Ovary (tissue), 3 donors: Measurements from ENCODE around the gene CABCOCO1.

Source experiments
- EP300 ChIP-seq: sonication (generic); formaldehyde crosslinking; IDR thresholded peaks from one replicate; pipeline ENCODE4 v1.6.1; 2017; ENCODE audit warnings: antibody characterized with exemption
- POLR2A ChIP-seq: fragments of 450-650 bp; IDR thresholded peaks from one replicate; pipeline ENCODE4 v1.6.1; 2017; ENCODE audit warnings: antibody characterized with exemption, mild to moderate bottlenecking, moderate library complexity
- TF ChIP-seq, protein P1 (sequence below), 3 donors: fragments of 450-650 bp in 2 of 3; fragments of 200-600 bp in 1 of 3; IDR thresholded peaks; one replicate each; pipeline versions ENCODE4 v1.5.1 to v1.8.0; 2016 to 2022; ENCODE audit warnings: antibody characterized with exemption in 3 of 3, mild to moderate bottlenecking in 1 of 3
- donor health status: DM: no; HTN: no; CAD: no.

GRCh38 chr10:61814160-61814559 is 151.4 kb downstream of the CABCOCO1 start:
- TF ChIP-seq, protein P1, sequence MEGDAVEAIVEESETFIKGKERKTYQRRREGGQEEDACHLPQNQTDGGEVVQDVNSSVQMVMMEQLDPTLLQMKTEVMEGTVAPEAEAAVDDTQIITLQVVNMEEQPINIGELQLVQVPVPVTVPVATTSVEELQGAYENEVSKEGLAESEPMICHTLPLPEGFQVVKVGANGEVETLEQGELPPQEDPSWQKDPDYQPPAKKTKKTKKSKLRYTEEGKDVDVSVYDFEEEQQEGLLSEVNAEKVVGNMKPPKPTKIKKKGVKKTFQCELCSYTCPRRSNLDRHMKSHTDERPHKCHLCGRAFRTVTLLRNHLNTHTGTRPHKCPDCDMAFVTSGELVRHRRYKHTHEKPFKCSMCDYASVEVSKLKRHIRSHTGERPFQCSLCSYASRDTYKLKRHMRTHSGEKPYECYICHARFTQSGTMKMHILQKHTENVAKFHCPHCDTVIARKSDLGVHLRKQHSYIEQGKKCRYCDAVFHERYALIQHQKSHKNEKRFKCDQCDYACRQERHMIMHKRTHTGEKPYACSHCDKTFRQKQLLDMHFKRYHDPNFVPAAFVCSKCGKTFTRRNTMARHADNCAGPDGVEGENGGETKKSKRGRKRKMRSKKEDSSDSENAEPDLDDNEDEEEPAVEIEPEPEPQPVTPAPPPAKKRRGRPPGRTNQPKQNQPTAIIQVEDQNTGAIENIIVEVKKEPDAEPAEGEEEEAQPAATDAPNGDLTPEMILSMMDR (IDR thresholded peaks at IDR 0.05) = no peak
- TF ChIP-seq POLR2A (no peak), EP300 (no peak)
